Hepatocyte (in vitro differentiated cells): ENCODE measurements around the gene PDZD4. TPM values are rescaled to one million over a fixed set of nuclear protein-coding genes. Genes with fewer than 3 reads are reported as not detected.

Experiments
- DNase-seq: peaks from one replicate; pipeline ENCODE4 v3.0.0-alpha.2; 2016; ENCODE audit warnings: low spot score
- H2AFZ ChIP-seq: fragments of 200-600 bp; sonication (generic); 2 replicates; pipeline ENCODE4 v1.6.0; 2016; ENCODE audit warnings: antibody characterized with exemption, mild to moderate bottlenecking
- H3K27ac ChIP-seq: fragments of 200-600 bp; sonication (generic); 2 replicates; pipeline ENCODE4 v1.5.1; 2016; ENCODE audit warnings: mild to moderate bottlenecking
- H3K27me3 ChIP-seq: fragments of 200-600 bp; sonication (generic); 2 replicates; pipeline ENCODE4 v1.6.1; 2016
- H3K36me3 ChIP-seq: fragments of 200-600 bp; sonication (generic); replicated peaks from 2 replicates; pipeline ENCODE4 v1.5.1; 2016; ENCODE audit warnings: low read depth; ENCODE audit not compliant: insufficient read depth
- H3K4me1 ChIP-seq: fragments of 200-600 bp; sonication (generic); 2 replicates; pipeline ENCODE4 v1.5.1; 2016; ENCODE audit warnings: mild to moderate bottlenecking, moderate library complexity; ENCODE audit not compliant: insufficient read depth
- H3K4me2 ChIP-seq: fragments of 200-600 bp; sonication (generic); 2 replicates; pipeline ENCODE4 v1.6.0; 2016
- H3K4me3 ChIP-seq: fragments of 200-600 bp; sonication (generic); 2 replicates; pipeline ENCODE4 v1.5.1; 2016; ENCODE audit warnings: mild to moderate bottlenecking
- H3K79me2 ChIP-seq: fragments of 200-600 bp; sonication (generic); 2 replicates; pipeline ENCODE4 v1.6.0; 2017; ENCODE audit warnings: mild to moderate bottlenecking
- H3K9me2 ChIP-seq: fragments of 200-600 bp; sonication (generic); replicated peaks from 2 replicates; pipeline ENCODE4 v1.6.0; 2017; ENCODE audit warnings: mild to moderate bottlenecking; ENCODE audit not compliant: insufficient read depth
- H3K9me3 ChIP-seq: fragments of 200-600 bp; sonication (generic); 2 replicates; pipeline ENCODE4 v1.5.1; 2016; ENCODE audit warnings: low read depth, mild to moderate bottlenecking
- H4K20me1 ChIP-seq: fragments of 200-600 bp; sonication (generic); 2 replicates; pipeline ENCODE4 v1.6.0; 2016; ENCODE audit warnings: mild to moderate bottlenecking; ENCODE audit not compliant: insufficient read depth, poor library complexity, severe bottlenecking
- CTCF ChIP-seq: fragments of 200-600 bp; sonication (generic); IDR thresholded peaks from 2 replicates; pipeline ENCODE4 v1.5.1; 2016; ENCODE audit warnings: antibody characterized with exemption, mild to moderate bottlenecking; ENCODE audit not compliant: poor library complexity
- EZH2 ChIP-seq: fragments of 200-600 bp; sonication (generic); IDR thresholded peaks from 2 replicates; pipeline ENCODE4 v1.6.1; 2016; ENCODE audit warnings: antibody characterized with exemption, mild to moderate bottlenecking, borderline replicate concordance
- EZH2phosphoT487 ChIP-seq: fragments of 200-600 bp; sonication (generic); IDR thresholded peaks from one replicate; pipeline ENCODE4 v1.6.1; 2018; ENCODE audit warnings: antibody characterized with exemption, mild to moderate bottlenecking, low read depth, moderate library complexity; ENCODE audit not compliant: unreplicated experiment, severe bottlenecking
- WGBS: methylation state at CpG from one replicate; pipeline ENCODE4 v1.1.6; 2016; ENCODE audit warnings: low lambda C conversion rate; ENCODE audit errors: missing lambda C conversion rate; 5-methylcytosine and 5-hydroxymethylcytosine counted together
- polyA plus RNA-seq: library from polyadenylated mRNA; unstranded; fragments of >200 nt; fragmentation: Nextera tagmentation; extraction: Ambion mirVana; gene quantifications from 2 replicates; pipeline ENCODE4 v1.2.1, GENCODE V29; 2016
- total RNA-seq: library from RNA; depleted of rRNA; stranded (reverse); fragments of >200 nt; gene quantifications from 2 replicates; pipeline ENCODE4 v1.2.3, GENCODE V29; 2014

PDZD4 gene
- total and polyA plus RNA-seq, 2 experiments from 2014 or later = 0.59 to 2.8 TPM

- H3K4me1 ChIP-seq = no peaks in the 10 kb centered on the region
- H3K4me2 ChIP-seq = no peak overlapping the region
- TF ChIP-seq CTCF (no peak), EZH2 (no peak), EZH2phosphoT487 (no peak)
- DNase-seq = no peak
- H3K9me2 ChIP-seq = no peaks in the 10 kb centered on the region
- H3K79me2 ChIP-seq = no peaks in the 10 kb centered on the region
- H3K27ac ChIP-seq = no peak overlapping the region
- H3K9me3 ChIP-seq = no peaks in the 10 kb centered on the region
- no peaks in the 10 kb centered on the region for H3K36me3 ChIP-seq
- no peak overlapping the region for H2AFZ ChIP-seq
- H3K27me3 ChIP-seq = no peaks in the 10 kb centered on the region
- no peaks in the 10 kb centered on the region for H4K20me1 ChIP-seq
- no peak overlapping the region for H3K4me3 ChIP-seq
- WGBS = 88% methylated on average over 25 of the region's 25 CpGs
Observed at GRCh38 chrX:153816831-153817690, 13.3 kb downstream of the PDZD4 start.

GRCh38 chrX:153814591-153815315, 15.6 kb downstream of the PDZD4 start:
- no peak overlapping the region for H2AFZ ChIP-seq
- H3K27ac ChIP-seq = no peak overlapping the region
- H3K9me3 ChIP-seq = no peaks in the 10 kb centered on the region
- H3K4me3 ChIP-seq = no peak overlapping the region
- DNase-seq = no peak
- H3K36me3 ChIP-seq = no peaks in the 10 kb centered on the region
- no peaks in the 10 kb centered on the region for H4K20me1 ChIP-seq
- TF ChIP-seq EZH2 (no peak), CTCF (no peak), EZH2phosphoT487 (no peak)
- no peaks in the 10 kb centered on the region for H3K9me2 ChIP-seq
- no peaks in the 10 kb centered on the region for H3K27me3 ChIP-seq
- WGBS = 81% methylated on average over 19 of the region's 19 CpGs
- H3K4me1 ChIP-seq = no peaks in the 10 kb centered on the region
- no peaks in the 10 kb centered on the region for H3K79me2 ChIP-seq
- no peak overlapping the region for H3K4me2 ChIP-seq

- H3K27me3 ChIP-seq = no peaks in the 10 kb centered on the region
- WGBS = 87% methylated on average over 5 of the region's 5 CpGs
- H3K4me1 ChIP-seq = no peaks in the 10 kb centered on the region
- H3K79me2 ChIP-seq = no peaks in the 10 kb centered on the region
- TF ChIP-seq EZH2 (no peak), CTCF (no peak), EZH2phosphoT487 (no peak)
- DNase-seq = no peak
- H3K4me2 ChIP-seq = no peak overlapping the region
- H3K36me3 ChIP-seq = no peaks in the 10 kb centered on the region
- H2AFZ ChIP-seq = no peak overlapping the region
- H3K4me3 ChIP-seq = no peak overlapping the region
- no peaks in the 10 kb centered on the region for H3K9me2 ChIP-seq
- H3K9me3 ChIP-seq = no peaks in the 10 kb centered on the region
- no peaks in the 10 kb centered on the region for H4K20me1 ChIP-seq
- no peak overlapping the region for H3K27ac ChIP-seq
Observed at GRCh38 chrX:153813161-153813560, 17.2 kb downstream of the PDZD4 start.
